Prostate gland (tissue), 2 donors: ENCODE data around the gene SLA2.

Source experiments
- CTCF ChIP-seq, 4 experiments: fragments of 200-600 bp in 2 of 4; fragments of 450-650 bp in 2 of 4; sonication (generic) in 2 of 4; IDR thresholded peaks; 1 replicate in 3 of 4; 2 replicates in 1 of 4; pipeline ENCODE4 v1.5.1; 2016 to 2019; ENCODE audit warnings: antibody characterized with exemption in 4 of 4, mild to moderate bottlenecking in 2 of 4, moderate library complexity in 2 of 4
- POLR2A ChIP-seq: fragments of 450-650 bp; IDR thresholded peaks from one replicate; pipeline ENCODE4 v1.6.1; 2016; ENCODE audit warnings: antibody characterized with exemption, mild to moderate bottlenecking
- POLR2AphosphoS5 ChIP-seq: sonication (generic); formaldehyde crosslinking; IDR thresholded peaks from one replicate; pipeline ENCODE4 v1.6.1; 2017; ENCODE audit warnings: antibody characterized with exemption

GRCh38 chr20:36688630-36689029 lies 42.6 kb upstream of the SLA2 start:
- TF ChIP-seq CTCF (IDR thresholded peaks at IDR 0.05) (no peak), POLR2AphosphoS5 (no peak), POLR2A (no peak)
